Natural killer cell (primary cell): ENCODE results near the gene FBXO30. TPM values are rescaled to one million over a fixed set of nuclear protein-coding genes. Genes with fewer than 3 reads are reported as not detected.

Experiments used
- ATAC-seq, 3 donors: fragments of 150-1000 bp in 2 of 3; fragments of 200-7000 bp in 1 of 3; cut with Tn5 transposase; 1 replicate in 1 of 3; 2 replicates in 2 of 3; pipeline ENCODE4 v1.10.0; 2021; ENCODE audit warnings: mild to moderate bottlenecking in 2 of 3, moderate library complexity in 2 of 3
- DNase-seq, 2 donors: peaks; one replicate each; pipeline versions ENCODE4 v3.0.0 to v3.0.0-alpha.2; 2013 to 2021; ENCODE audit warnings: mixed read lengths in 1 of 2
- H3K27ac ChIP-seq: one replicate; pipeline ENCODE4 v1.5.1; 2013; ENCODE audit warnings: mild to moderate bottlenecking, low read length
- H3K27me3 ChIP-seq: one replicate; pipeline ENCODE4 v1.6.1; 2013; ENCODE audit warnings: low read length; ENCODE audit not compliant: control insufficient read depth, insufficient read depth
- H3K36me3 ChIP-seq: one replicate; pipeline ENCODE4 v1.6.1; 2013; ENCODE audit warnings: low read length; ENCODE audit not compliant: control insufficient read depth, insufficient read depth
- H3K4me1 ChIP-seq: one replicate; pipeline ENCODE4 v1.6.1; 2013; ENCODE audit warnings: low read length; ENCODE audit not compliant: control insufficient read depth, insufficient read depth
- H3K4me3 ChIP-seq: one replicate; pipeline ENCODE4 v1.5.1; 2013; ENCODE audit warnings: low read length
- H3K9me3 ChIP-seq: one replicate; pipeline ENCODE4 v1.6.1; 2013; ENCODE audit warnings: low read length; ENCODE audit not compliant: control insufficient read depth, insufficient read depth
- H3K27ac Mint-ChIP-seq, 2 donors: one replicate each; pipeline ENCODE4 v1.8.0; 2022; ENCODE audit warnings: mild to moderate bottlenecking in 2 of 2, mixed read lengths in 2 of 2, moderate library complexity in 1 of 2
- H3K27me3 Mint-ChIP-seq, 2 donors: one replicate each; pipeline ENCODE4 v1.8.0; 2022; ENCODE audit warnings: low read depth in 2 of 2, mixed read lengths in 2 of 2
- H3K36me3 Mint-ChIP-seq: one replicate; pipeline ENCODE4 v1.8.0; 2022; ENCODE audit warnings: mixed read lengths
- H3K4me1 Mint-ChIP-seq, 2 donors: one replicate each; pipeline ENCODE4 v1.8.0; 2022; ENCODE audit warnings: mixed read lengths in 2 of 2
- H3K4me3 Mint-ChIP-seq: one replicate; pipeline ENCODE4 v1.8.0; 2022; ENCODE audit warnings: mild to moderate bottlenecking, moderate library complexity, mixed read lengths
- H3K9me3 Mint-ChIP-seq, 2 donors: one replicate each; pipeline ENCODE4 v1.8.0; 2022; ENCODE audit warnings: mixed read lengths in 2 of 2
- CTCF ChIP-seq: fragments of 200-600 bp; IDR thresholded peaks from one replicate; pipeline ENCODE4 v1.8.0; 2022; ENCODE audit warnings: antibody characterized with exemption
- WGBS: methylation state at CpG from one replicate; pipeline ENCODE4 v1.1.7; 2013; ENCODE audit warnings: missing lambda C conversion rate; ENCODE audit not compliant: insufficient coverage; 5-methylcytosine and 5-hydroxymethylcytosine counted together
- intact Hi-C: fragments of 100-400 bp; cut with micrococcal nuclease; formaldehyde crosslinking; loops from one replicate; pipeline ENCODE4 v1.14.2; 2022
- total RNA-seq, 4 donors: library from RNA; stranded (reverse); fragments of 120-200 nt in 1 of 4; gene quantifications; one replicate each; pipeline versions ENCODE4 v1.2.3 to v1.2.4, GENCODE V29; 2013 to 2022

Gene FBXO30
- total RNA-seq, 3 donors from 2014 or later (not counting 1 experiment from before 2014, with no cell fraction given), result 3.4 to 6.4 (median 5.9) TPM

GRCh38 chr6:145808239-145808638 is 6.4 kb downstream of the FBXO30 start:
- H3K27ac Mint-ChIP-seq, result no peak overlapping the region
- ATAC-seq (no peak), DNase-seq (no peak)
- intact Hi-C loops, result no loop called here
- no peak for TF ChIP-seq CTCF
- peaks cover 6 to 27% of the 10 kb centered on the region in 2 donors for H3K4me1 Mint-ChIP-seq
- 94% methylated on average over 2 of the region's 2 CpGs for WGBS
- no peaks in the 10 kb centered on the region for H3K27me3 ChIP-seq
- H3K4me3 Mint-ChIP-seq, result no peak overlapping the region
- no peaks in the 10 kb centered on the region for H3K4me1 ChIP-seq
- H3K27ac ChIP-seq, result no peak overlapping the region
- no peaks in the 10 kb centered on the region for H3K9me3 ChIP-seq
- H3K9me3 Mint-ChIP-seq, result no peaks in the 10 kb centered on the region
- no peaks in the 10 kb centered on the region for H3K27me3 Mint-ChIP-seq
- peaks cover 9% of the 10 kb centered on the region for H3K36me3 Mint-ChIP-seq
- H3K4me3 ChIP-seq, result no peak overlapping the region
- H3K36me3 ChIP-seq, result peaks cover 13% of the 10 kb centered on the region

- H3K27me3 ChIP-seq, result no peaks in the 10 kb centered on the region
- no peak overlapping the region for H3K27ac ChIP-seq
- no peaks in the 10 kb centered on the region for H3K9me3 ChIP-seq
- ATAC-seq (no peak), DNase-seq (no peak)
- peaks cover 20% of the 10 kb centered on the region for H3K36me3 ChIP-seq
- no peak overlapping the region for H3K4me3 ChIP-seq
- no peak overlapping the region for H3K4me3 Mint-ChIP-seq
- H3K9me3 Mint-ChIP-seq, result no peaks in the 10 kb centered on the region
- no peak overlapping the region for H3K27ac Mint-ChIP-seq
- over 99% methylated on average over 5 of the region's 5 CpGs for WGBS
- no peak for TF ChIP-seq CTCF
- H3K4me1 Mint-ChIP-seq, result peaks cover 21 to 24% of the 10 kb centered on the region in 2 donors
- H3K27me3 Mint-ChIP-seq, result no peaks in the 10 kb centered on the region
- H3K4me1 ChIP-seq, result no peaks in the 10 kb centered on the region
- H3K36me3 Mint-ChIP-seq, result peaks cover 14% of the 10 kb centered on the region
- intact Hi-C loops, result no loop called here
Observed at GRCh38 chr6:145802141-145802540, 12.5 kb downstream of the FBXO30 start.

- Histone ChIP-seq H3K27ac (no peak overlapping the region), H3K4me3 (no peak overlapping the region), H3K27me3 (no peaks in the 10 kb centered on the region), H3K36me3 (peaks cover 20% of the 10 kb centered on the region), H3K4me1 (no peaks in the 10 kb centered on the region), H3K9me3 (no peaks in the 10 kb centered on the region)
- Mint-ChIP-seq H3K4me1 (peaks cover 21 to 26% of the 10 kb centered on the region in 2 donors), H3K4me3 (no peak overlapping the region), H3K27ac (no peak overlapping the region), H3K9me3 (no peaks in the 10 kb centered on the region), H3K27me3 (no peaks in the 10 kb centered on the region), H3K36me3 (peaks cover 14% of the 10 kb centered on the region)
- no peak for ATAC-seq
- DNase-seq, result no peak
- intact Hi-C loops, result no loop called here
- WGBS, result 96% methylated on average over 6 of the region's 6 CpGs
- no peak for TF ChIP-seq CTCF
Observed at GRCh38 chr6:145801021-145801420, 13.6 kb downstream of the FBXO30 start.

- intact Hi-C loops, result no loop called here
- Mint-ChIP-seq H3K27me3 (no peaks in the 10 kb centered on the region), H3K27ac (no peak overlapping the region), H3K4me3 (no peak overlapping the region), H3K4me1 (peaks cover 21 to 22% of the 10 kb centered on the region in 2 donors), H3K9me3 (no peaks in the 10 kb centered on the region), H3K36me3 (peaks cover 5% of the 10 kb centered on the region)
- no peaks in the 10 kb centered on the region for H3K27me3 ChIP-seq
- H3K4me3 ChIP-seq, result no peak overlapping the region
- ATAC-seq (no peak), DNase-seq (no peak)
- H3K27ac ChIP-seq, result no peak overlapping the region
- H3K9me3 ChIP-seq, result no peaks in the 10 kb centered on the region
- TF ChIP-seq CTCF, result no peak
- peaks cover 6% of the 10 kb centered on the region for H3K36me3 ChIP-seq
- WGBS, result no CpG with 5 or more reads among the region's 2 CpGs
- H3K4me1 ChIP-seq, result no peaks in the 10 kb centered on the region
Observed at GRCh38 chr6:145798530-145798929, 16.1 kb downstream of the FBXO30 start.
